Measurements from ENCODE around the gene GOLGA2. TPM values are rescaled to one million over a fixed set of nuclear protein-coding genes. Genes with fewer than 3 reads are reported as not detected.

Gene GOLGA2
- polyA plus RNA-seq, 1 of the 3 experiments (the other 2 are of a cell fraction) = 103 TPM

GRCh38 chr9:128243215-128244018 is 32.4 kb downstream of the GOLGA2 start (continued):
- TF ChIP-seq FOXJ3 (CRISPR knock-in tag; IDR thresholded peaks at IDR 0.05) (0 out of 2 replicates have a peak, but pooled peaks have one; percentile 37), TAF1 (IDR thresholded peaks at IDR 0.05; ENCODE audit: borderline replicate concordance, low read depth, low read length) (no peak), SIN3A (IDR thresholded peaks at IDR 0.05; ENCODE audit: borderline replicate concordance, low read depth, low read length) (no peak), USF2 (IDR thresholded peaks at IDR 0.05; ENCODE audit: borderline replicate concordance, low read depth, low read length) (no peak), RCOR1 (IDR thresholded peaks at IDR 0.05; ENCODE audit: low read length) (peak; percentile 32; the same call in 1 of the 2 replicates)
- TF ChIP-seq, protein P1, sequence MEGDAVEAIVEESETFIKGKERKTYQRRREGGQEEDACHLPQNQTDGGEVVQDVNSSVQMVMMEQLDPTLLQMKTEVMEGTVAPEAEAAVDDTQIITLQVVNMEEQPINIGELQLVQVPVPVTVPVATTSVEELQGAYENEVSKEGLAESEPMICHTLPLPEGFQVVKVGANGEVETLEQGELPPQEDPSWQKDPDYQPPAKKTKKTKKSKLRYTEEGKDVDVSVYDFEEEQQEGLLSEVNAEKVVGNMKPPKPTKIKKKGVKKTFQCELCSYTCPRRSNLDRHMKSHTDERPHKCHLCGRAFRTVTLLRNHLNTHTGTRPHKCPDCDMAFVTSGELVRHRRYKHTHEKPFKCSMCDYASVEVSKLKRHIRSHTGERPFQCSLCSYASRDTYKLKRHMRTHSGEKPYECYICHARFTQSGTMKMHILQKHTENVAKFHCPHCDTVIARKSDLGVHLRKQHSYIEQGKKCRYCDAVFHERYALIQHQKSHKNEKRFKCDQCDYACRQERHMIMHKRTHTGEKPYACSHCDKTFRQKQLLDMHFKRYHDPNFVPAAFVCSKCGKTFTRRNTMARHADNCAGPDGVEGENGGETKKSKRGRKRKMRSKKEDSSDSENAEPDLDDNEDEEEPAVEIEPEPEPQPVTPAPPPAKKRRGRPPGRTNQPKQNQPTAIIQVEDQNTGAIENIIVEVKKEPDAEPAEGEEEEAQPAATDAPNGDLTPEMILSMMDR (IDR thresholded peaks at IDR 0.05) = no peak
- TF ChIP-seq, protein P2, sequence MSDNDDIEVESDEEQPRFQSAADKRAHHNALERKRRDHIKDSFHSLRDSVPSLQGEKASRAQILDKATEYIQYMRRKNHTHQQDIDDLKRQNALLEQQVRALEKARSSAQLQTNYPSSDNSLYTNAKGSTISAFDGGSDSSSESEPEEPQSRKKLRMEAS (IDR thresholded peaks at IDR 0.05; ENCODE audit: low read depth) = no peak

- no peak for DNase-seq
- POLR2A ChIA-PET = no interaction called here
- H3K27ac ChIP-seq (ENCODE audit: low read depth in 2 of 2, low read length in 1 of 2) = peak overlapping the region in 1 of 2 experiments; percentile 95; a peak in 2 of 4 replicates
Observed at GRCh38 chr9:128242828-128243214, 33.0 kb downstream of the GOLGA2 start.

More at GRCh38 chr9:128242828-128243214, 33.0 kb downstream of the GOLGA2 start:
- Histone ChIP-seq H2AFZ (ENCODE audit: low read depth) (no peak overlapping the region), H3K4me3 (ENCODE audit: low read depth in 2 of 2, low read length in 1 of 2) (no peak overlapping the region), H3K9me2 (no peaks in the 10 kb centered on the region), H3K9ac (no peak overlapping the region), H3K4me1 (ENCODE audit: control insufficient read depth in 1 of 2, insufficient read depth in 2 of 2, low read depth in 1 of 2, low read length in 1 of 2) (peaks cover 21 to 39% of the 10 kb centered on the region in 2 experiments), H3K4me2 (no peak overlapping the region), H4K20me1 (ENCODE audit: insufficient read depth) (no peaks in the 10 kb centered on the region), H3F3A (replicated peaks; ENCODE audit: insufficient read depth) (no peaks in the 10 kb centered on the region), H3K27me3 (ENCODE audit: insufficient read depth) (no peaks in the 10 kb centered on the region), H3K36me3 (replicated peaks in 1 of 2; ENCODE audit: control insufficient read depth in 1 of 2, insufficient read depth in 2 of 2, low read length in 1 of 2) (peaks cover 7 to 11% of the 10 kb centered on the region in 2 experiments), H3K9me3 (no peaks in the 10 kb centered on the region), H3K79me2 (ENCODE audit: insufficient read depth) (no peaks in the 10 kb centered on the region)
- CTCF ChIA-PET = interaction anchor here (0.8 to 3.4 kb wide), 3 partner anchors 13 to 43 kb away, joined by 3 to 13 read pairs (median 3); no protein-coding TSS in a partner anchor
- 39% methylated on average over 3 of the region's 7 CpGs for WGBS (ENCODE audit: low lambda C conversion rate)
- TF ChIP-seq POLR2AphosphoS5 (IDR thresholded peaks at IDR 0.05; ENCODE audit: low read depth, low read length) (no peak), SMC3 (IDR thresholded peaks at IDR 0.05; ENCODE audit: low read depth, low read length) (no peak), ZBTB33 (IDR thresholded peaks at IDR 0.05; ENCODE audit: borderline replicate concordance, low read depth) (no peak)
- TF ChIP-seq, protein P2 (IDR thresholded peaks at IDR 0.05; ENCODE audit: low read depth) = no peak
